Astrocyte (in vitro differentiated cells and primary cell): Measurements from ENCODE around the gene CHST11. TPM values are rescaled to one million over a fixed set of nuclear protein-coding genes. Genes with fewer than 3 reads are reported as not detected.

Source experiments
- DNase-seq: peaks from one replicate; pipeline ENCODE4 v3.0.0-alpha.2; 2010; ENCODE audit warnings: low read depth
- FAIRE-seq: peaks from 2 replicates; lab custom pipeline; 2011; peaks lifted over from hg19 to GRCh38; lab: Jason Lieb, UNC
- H2AFZ ChIP-seq: 2 replicates; pipeline ENCODE4 v1.6.0; 2012; ENCODE audit warnings: low read depth, low read length, inconsistent platforms
- H3K27ac ChIP-seq: 2 replicates; pipeline ENCODE4 v1.5.1; 2011; ENCODE audit warnings: low read depth, low read length, inconsistent platforms
- H3K27me3 ChIP-seq: 2 replicates; pipeline ENCODE4 v1.6.0; 2011; ENCODE audit warnings: low read length, inconsistent platforms; ENCODE audit not compliant: insufficient read depth
- H3K36me3 ChIP-seq: 2 replicates; pipeline ENCODE4 v1.5.1; 2011; ENCODE audit warnings: low read length, inconsistent platforms; ENCODE audit not compliant: insufficient read depth
- H3K4me1 ChIP-seq: 2 replicates; pipeline ENCODE4 v1.5.1; 2011; ENCODE audit warnings: low read length, inconsistent platforms; ENCODE audit not compliant: insufficient read depth
- H3K4me2 ChIP-seq: 2 replicates; pipeline ENCODE4 v1.6.0; 2012; ENCODE audit warnings: low read length, inconsistent platforms
- H3K4me3 ChIP-seq: 2 replicates; pipeline ENCODE4 v1.5.1; 2011; ENCODE audit warnings: low read depth, mild to moderate bottlenecking, low read length, inconsistent platforms; ENCODE audit not compliant: insufficient read depth
- H3K79me2 ChIP-seq: 2 replicates; pipeline ENCODE4 v1.6.0; 2012; ENCODE audit warnings: mild to moderate bottlenecking, low read length, inconsistent platforms; ENCODE audit not compliant: insufficient read depth
- H3K9ac ChIP-seq: 2 replicates; pipeline ENCODE4 v1.6.0; 2012; ENCODE audit warnings: mild to moderate bottlenecking, low read length, inconsistent platforms
- H3K9me3 ChIP-seq: 2 replicates; pipeline ENCODE4 v1.5.1; 2012; ENCODE audit warnings: low read depth, mild to moderate bottlenecking, low read length, inconsistent platforms; ENCODE audit not compliant: insufficient read depth
- H4K20me1 ChIP-seq: 2 replicates; pipeline ENCODE4 v1.6.0; 2012; ENCODE audit warnings: low read length, inconsistent platforms; ENCODE audit not compliant: insufficient read depth
- H3K27ac Mint-ChIP-seq: one replicate; pipeline ENCODE4 v1.8.0; 2021; ENCODE audit warnings: mild to moderate bottlenecking, mixed read lengths; ENCODE audit not compliant: unreplicated experiment
- H3K27me3 Mint-ChIP-seq: one replicate; pipeline ENCODE4 v1.8.0; 2021; ENCODE audit warnings: low read depth, mixed read lengths; ENCODE audit not compliant: unreplicated experiment
- H3K36me3 Mint-ChIP-seq: one replicate; pipeline ENCODE4 v1.8.0; 2021; ENCODE audit warnings: low read depth, mixed read lengths; ENCODE audit not compliant: unreplicated experiment
- H3K4me1 Mint-ChIP-seq: one replicate; pipeline ENCODE4 v1.8.0; 2021; ENCODE audit warnings: low read depth, mixed read lengths; ENCODE audit not compliant: unreplicated experiment
- H3K4me3 Mint-ChIP-seq: one replicate; pipeline ENCODE4 v1.8.0; 2021; ENCODE audit warnings: mild to moderate bottlenecking, moderate library complexity, mixed read lengths; ENCODE audit not compliant: unreplicated experiment
- H3K9me3 Mint-ChIP-seq: one replicate; pipeline ENCODE4 v1.8.0; 2021; ENCODE audit warnings: mild to moderate bottlenecking, mixed read lengths; ENCODE audit not compliant: unreplicated experiment
- CTCF ChIP-seq: IDR thresholded peaks from 2 replicates; pipeline ENCODE4 v1.5.1; 2011; ENCODE audit warnings: low read depth, mild to moderate bottlenecking, inconsistent platforms, low read length, moderate library complexity; ENCODE audit not compliant: insufficient read depth
- EZH2 ChIP-seq: IDR thresholded peaks from 2 replicates; pipeline ENCODE4 v1.6.1; 2012; ENCODE audit warnings: mild to moderate bottlenecking, low read length, inconsistent platforms; ENCODE audit not compliant: insufficient read depth
- total RNA-seq: library from RNA; stranded (reverse); gene quantifications from 2 replicates; pipeline ENCODE4 v1.2.1, GENCODE V29; 2021

Gene CHST11
- total RNA-seq, 1 donor from 2014 or later, result 30.2 TPM

GRCh38 chr12:104769144-104769561, 312.4 kb downstream of the CHST11 start:
- Mint-ChIP-seq H3K4me1 (no peaks in the 10 kb centered on the region), H3K9me3 (no peaks in the 10 kb centered on the region), H3K27me3 (no peaks in the 10 kb centered on the region), H3K36me3 (no peaks in the 10 kb centered on the region), H3K27ac (no peak overlapping the region), H3K4me3 (no peak overlapping the region)
- Histone ChIP-seq H3K36me3 (no peaks in the 10 kb centered on the region), H3K9me3 (no peaks in the 10 kb centered on the region), H3K4me1 (no peaks in the 10 kb centered on the region), H4K20me1 (no peaks in the 10 kb centered on the region), H3K79me2 (no peaks in the 10 kb centered on the region), H3K27me3 (no peaks in the 10 kb centered on the region), H3K4me2 (no peak overlapping the region), H3K9ac (no peak overlapping the region), H2AFZ (no peak overlapping the region), H3K4me3 (no peak overlapping the region), H3K27ac (no peak overlapping the region)
- TF ChIP-seq CTCF, result no peak
- TF ChIP-seq EZH2, result no peak
- no peak for DNase-seq
- no peak for FAIRE-seq

GRCh38 chr12:104772336-104772735, 315.6 kb downstream of the CHST11 start:
- TF ChIP-seq EZH2 (no peak), CTCF (no peak)
- no peak for DNase-seq
- no peaks in the 10 kb centered on the region for H4K20me1 ChIP-seq
- H3K4me2 ChIP-seq, result no peak overlapping the region
- H3K4me1 ChIP-seq, result no peaks in the 10 kb centered on the region
- H3K27me3 ChIP-seq, result no peaks in the 10 kb centered on the region
- H3K9me3 ChIP-seq, result no peaks in the 10 kb centered on the region
- FAIRE-seq, result no peak
- H3K4me3 ChIP-seq, result no peak overlapping the region
- H3K27ac ChIP-seq, result no peak overlapping the region
- Mint-ChIP-seq H3K4me3 (no peak overlapping the region), H3K27ac (no peak overlapping the region), H3K4me1 (no peaks in the 10 kb centered on the region), H3K9me3 (no peaks in the 10 kb centered on the region), H3K36me3 (no peaks in the 10 kb centered on the region), H3K27me3 (no peaks in the 10 kb centered on the region)
- no peaks in the 10 kb centered on the region for H3K36me3 ChIP-seq
- no peak overlapping the region for H3K9ac ChIP-seq
- no peak overlapping the region for H2AFZ ChIP-seq
- no peaks in the 10 kb centered on the region for H3K79me2 ChIP-seq

DNA sequence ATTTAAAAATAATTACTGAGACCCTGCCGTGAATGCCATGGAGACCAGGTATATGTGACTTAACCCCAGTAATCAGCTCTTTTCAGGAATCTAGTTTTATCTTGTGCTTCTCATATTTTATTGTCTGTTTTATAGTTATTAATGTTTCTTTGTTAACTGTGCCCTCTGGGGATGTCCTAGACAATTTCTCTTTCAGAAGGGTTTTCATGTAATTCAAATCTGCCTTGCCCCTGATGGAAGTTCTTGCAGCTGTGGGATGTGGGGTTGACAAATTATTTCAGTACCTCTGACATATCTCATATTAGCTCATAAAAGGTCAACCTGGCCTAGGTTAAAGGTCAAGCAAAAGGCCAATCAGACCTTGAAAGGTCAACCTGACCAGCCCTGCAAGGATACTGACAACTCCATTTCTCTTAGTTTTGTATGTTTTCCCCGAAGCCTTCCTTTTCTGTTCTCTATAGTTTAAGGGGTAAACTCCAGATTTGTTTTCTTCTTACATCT, 319.0 kb downstream of the CHST11 start:
- TF ChIP-seq EZH2 (no peak), CTCF (no peak)
- no peaks in the 10 kb centered on the region for H3K4me1 Mint-ChIP-seq

More for the DNA sequence above, 319.0 kb downstream of the CHST11 start:
- Histone ChIP-seq H2AFZ (no peak overlapping the region), H3K27me3 (no peaks in the 10 kb centered on the region), H3K9ac (no peak overlapping the region), H3K79me2 (no peaks in the 10 kb centered on the region), H3K4me3 (no peak overlapping the region), H4K20me1 (no peaks in the 10 kb centered on the region), H3K27ac (no peak overlapping the region), H3K36me3 (no peaks in the 10 kb centered on the region), H3K4me1 (no peaks in the 10 kb centered on the region), H3K4me2 (no peak overlapping the region), H3K9me3 (no peaks in the 10 kb centered on the region)
- no peak overlapping the region for H3K27ac Mint-ChIP-seq
- H3K36me3 Mint-ChIP-seq, result no peaks in the 10 kb centered on the region
- H3K4me3 Mint-ChIP-seq, result no peak overlapping the region
- H3K27me3 Mint-ChIP-seq, result no peaks in the 10 kb centered on the region
- FAIRE-seq (no peak), DNase-seq (no peak)
- H3K9me3 Mint-ChIP-seq, result no peaks in the 10 kb centered on the region
